ENCODE data around the gene TSPAN5. TPM values are rescaled to one million over a fixed set of nuclear protein-coding genes. Genes with fewer than 3 reads are reported as not detected.

TSPAN5 gene
- total RNA-seq, 4 donors from 2014 or later = 14.5 to 33.4 (median 17.0) TPM

DNA sequence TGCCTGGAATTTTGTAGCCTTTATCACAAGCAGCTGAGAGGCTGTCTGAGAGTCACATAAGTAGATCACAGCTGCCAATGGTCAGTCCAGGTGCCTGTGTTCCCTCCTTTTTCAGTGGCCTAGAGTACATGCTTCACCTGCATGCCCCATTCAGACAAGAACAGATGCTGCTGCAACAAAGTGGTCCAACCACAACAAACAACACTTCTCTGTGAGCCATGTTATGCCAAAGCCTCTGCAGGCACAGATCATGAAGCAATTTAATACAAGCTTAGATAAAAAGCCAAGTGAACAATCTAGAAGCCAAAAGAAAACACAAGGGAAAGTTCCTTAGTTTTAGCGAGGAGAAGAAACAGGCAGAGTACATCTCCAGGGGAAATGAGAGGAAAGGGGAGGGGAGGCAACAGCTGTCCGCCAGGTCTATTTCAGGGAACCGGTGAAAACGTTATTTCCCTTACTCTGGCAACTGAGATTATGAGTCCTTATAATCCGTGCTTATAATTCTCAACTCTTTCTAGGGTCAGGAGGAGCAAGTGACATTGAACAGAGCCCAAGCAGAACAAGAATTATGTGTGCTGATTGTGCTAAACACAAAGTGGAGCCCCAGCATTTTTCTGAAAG is 92.6 kb downstream of the TSPAN5 start:
- Histone ChIP-seq H3K27ac (no peak overlapping the region), H3K36me3 (no peaks in the 10 kb centered on the region), H3K27me3 (no peaks in the 10 kb centered on the region), H3K4me3 (no peak overlapping the region), H3K4me1 (peaks cover 18% of the 10 kb centered on the region), H3K9me3 (no peaks in the 10 kb centered on the region)
- TF ChIP-seq POLR2A (IDR thresholded peaks at IDR 0.05) (no peak), EP300 (IDR thresholded peaks at IDR 0.05) (no peak), CTCF (IDR thresholded peaks at IDR 0.05) (no peak), POLR2AphosphoS5 (IDR thresholded peaks at IDR 0.05) (no peak)
- 40% methylated on average over 5 of the region's 5 CpGs for WGBS
- no peak for DNase-seq (ENCODE audit: low spot score in 2 of 2)

DNA sequence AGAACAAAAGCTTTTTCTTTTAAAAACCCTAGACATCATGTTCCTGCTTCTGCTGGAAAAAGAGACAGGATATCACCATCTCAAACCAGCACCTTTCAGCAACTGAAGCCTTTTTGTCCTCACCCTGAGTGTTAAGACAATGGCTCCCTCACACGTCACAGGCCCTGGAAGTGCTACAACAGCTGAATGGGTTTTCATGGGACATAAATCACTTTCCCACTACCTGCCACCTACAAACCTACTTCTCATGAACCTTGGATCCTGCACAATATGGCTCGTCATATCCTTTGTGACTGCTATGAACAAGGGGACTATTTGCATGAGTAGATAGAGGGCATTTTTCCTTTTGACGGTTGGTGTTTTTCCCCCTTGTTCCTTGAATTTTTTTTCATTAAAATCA is 93.6 kb downstream of the TSPAN5 start:
- Histone ChIP-seq H3K4me1 (peaks cover 18% of the 10 kb centered on the region), H3K27ac (no peak overlapping the region), H3K27me3 (no peaks in the 10 kb centered on the region), H3K4me3 (no peak overlapping the region), H3K36me3 (no peaks in the 10 kb centered on the region), H3K9me3 (no peaks in the 10 kb centered on the region)
- DNase-seq (ENCODE audit: low spot score in 2 of 2) = no peak
- WGBS = 87% methylated on average over 3 of the region's 3 CpGs
- no peak for TF ChIP-seq POLR2AphosphoS5 (IDR thresholded peaks at IDR 0.05)

DNA sequence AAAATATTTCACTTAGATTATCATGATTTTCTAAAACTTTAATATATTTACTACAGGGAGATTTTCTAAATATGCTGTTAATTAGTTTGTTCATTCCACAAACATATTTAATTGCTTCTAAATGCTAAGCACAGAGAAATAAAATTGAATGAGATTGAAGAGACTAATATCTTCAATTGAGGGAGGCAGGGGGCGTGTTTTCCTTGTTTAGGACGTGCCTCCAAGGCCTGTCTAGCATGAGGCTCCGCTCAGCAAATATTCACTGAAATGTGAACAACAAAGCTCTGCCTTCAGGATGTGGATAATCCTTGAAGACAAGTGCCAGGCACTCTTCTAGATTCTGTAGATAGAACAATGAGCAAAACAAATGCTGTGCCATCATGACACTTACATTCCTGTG is 98.1 kb downstream of the TSPAN5 start:
- H3K4me3 ChIP-seq = no peak overlapping the region
- no peaks in the 10 kb centered on the region for H3K36me3 ChIP-seq
- H3K4me1 ChIP-seq = no peaks in the 10 kb centered on the region
- DNase-seq (ENCODE audit: low spot score in 2 of 2) = no peak
- WGBS = 89% methylated on average over 3 of the region's 3 CpGs
- H3K27me3 ChIP-seq = no peaks in the 10 kb centered on the region
- no peak for TF ChIP-seq CTCF (IDR thresholded peaks at IDR 0.05)
- no peak for TF ChIP-seq POLR2AphosphoS5 (IDR thresholded peaks at IDR 0.05)
- TF ChIP-seq EP300 (IDR thresholded peaks at IDR 0.05) = no peak
- no peak for TF ChIP-seq POLR2A (IDR thresholded peaks at IDR 0.05)
- no peaks in the 10 kb centered on the region for H3K9me3 ChIP-seq
- H3K27ac ChIP-seq = no peak overlapping the region

DNA sequence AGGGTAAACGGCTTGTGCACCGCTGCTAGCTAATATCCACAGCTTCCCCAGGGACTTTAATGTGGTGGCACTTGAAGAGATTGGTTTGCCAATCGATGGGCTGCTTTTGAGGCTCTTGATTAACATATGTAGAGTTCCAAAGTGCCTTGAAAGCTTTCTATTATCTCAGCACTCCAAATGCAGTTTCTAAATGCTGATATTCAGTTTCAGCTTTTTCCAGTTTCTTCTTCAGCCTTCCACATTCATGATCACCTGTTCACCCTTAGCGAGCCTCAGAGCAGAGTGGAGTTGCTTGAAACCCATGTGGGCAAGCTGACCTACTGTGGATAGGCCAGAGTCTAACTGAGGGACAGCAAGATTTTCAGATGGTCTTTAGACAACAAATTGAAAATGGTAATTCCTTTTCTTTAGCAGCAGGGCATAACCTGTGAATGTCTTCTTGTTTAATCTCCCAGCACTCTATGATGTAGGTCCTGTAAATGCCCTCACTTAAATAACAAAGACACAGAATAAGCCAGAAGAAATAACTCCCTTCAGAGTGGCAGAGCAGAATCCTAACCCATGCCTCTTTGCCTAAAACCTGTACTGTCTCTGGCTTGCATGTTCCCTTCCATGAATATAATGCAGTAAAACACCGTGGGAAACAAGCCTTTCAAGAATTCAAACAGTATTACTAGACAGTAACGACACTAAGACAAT is 99.8 kb downstream of the TSPAN5 start:
- no peaks in the 10 kb centered on the region for H3K27me3 ChIP-seq
- no peak for TF ChIP-seq POLR2AphosphoS5 (IDR thresholded peaks at IDR 0.05)
- no peak for TF ChIP-seq CTCF (IDR thresholded peaks at IDR 0.05)
- TF ChIP-seq EP300 (IDR thresholded peaks at IDR 0.05) = no peak
- TF ChIP-seq POLR2A (IDR thresholded peaks at IDR 0.05) = no peak
- H3K36me3 ChIP-seq = no peaks in the 10 kb centered on the region
- no peaks in the 10 kb centered on the region for H3K4me1 ChIP-seq
- no peak for DNase-seq (ENCODE audit: low spot score in 2 of 2)
- H3K4me3 ChIP-seq = no peak overlapping the region
- H3K27ac ChIP-seq = no peak overlapping the region
- H3K9me3 ChIP-seq = no peaks in the 10 kb centered on the region
- 67% methylated on average over 6 of the region's 6 CpGs for WGBS

GRCh38 chr4:98557194-98557892 is 101.1 kb downstream of the TSPAN5 start:
- no peak for DNase-seq (ENCODE audit: low spot score in 2 of 2)
- WGBS = 51% methylated on average over 7 of the region's 7 CpGs
- TF ChIP-seq POLR2A (IDR thresholded peaks at IDR 0.05) (no peak), EP300 (IDR thresholded peaks at IDR 0.05) (no peak), POLR2AphosphoS5 (IDR thresholded peaks at IDR 0.05) (no peak), CTCF (IDR thresholded peaks at IDR 0.05) (no peak)
- no peaks in the 10 kb centered on the region for H3K4me1 ChIP-seq
- no peak overlapping the region for H3K4me3 ChIP-seq
- H3K9me3 ChIP-seq = no peaks in the 10 kb centered on the region
- H3K27me3 ChIP-seq = no peaks in the 10 kb centered on the region
- no peaks in the 10 kb centered on the region for H3K36me3 ChIP-seq
- H3K27ac ChIP-seq = no peak overlapping the region

Measured in suprapubic skin (tissue), 4 donors.